Upper lobe of right lung (tissue), 1 donor: ENCODE data around the gene PHKG1. TPM values are rescaled to one million over a fixed set of nuclear protein-coding genes. Genes with fewer than 3 reads are reported as not detected.

ENCODE experiments used
- total RNA-seq: library from RNA; stranded (reverse); fragmentation: NEBNext Ultra II Directional; extraction: Animal tissue kit (Norgen Biotek cat#: 25700); gene quantifications from one replicate; pipeline ENCODE4 v1.2.1, GENCODE V29; 2021
- donor health status: DM: no; HTN: yes; CAD: no; lungs with severe emphysema.

The PHKG1 gene
- total RNA-seq, 1 donor from 2014 or later, result 0.72 TPM

Other genes starting within 250 kb of the PHKG1 start
- gene SEPTIN14, start 230.2 kb downstream of the PHKG1 start, total RNA-seq, result not detected
- gene ZNF713, start 205.5 kb downstream of the PHKG1 start, total RNA-seq, result 3.9 TPM
- gene MRPS17, start 141.1 kb downstream of the PHKG1 start, total RNA-seq, result 12.6 TPM
- 47.7 TPM for gene NIPSNAP2, start 128.4 kb downstream of the PHKG1 start, total RNA-seq
- gene PSPH, start 41.5 kb downstream of the PHKG1 start, total RNA-seq, result 10.1 TPM
- 76.2 TPM for gene CCT6A, start 41.2 kb downstream of the PHKG1 start, total RNA-seq
- gene SUMF2, start 28.7 kb downstream of the PHKG1 start, total RNA-seq, result 167 TPM
- 200 TPM for gene CHCHD2, start 13.5 kb upstream of the PHKG1 start, total RNA-seq
- 0.98 TPM for gene NUPR2, start 23.5 kb upstream of the PHKG1 start, total RNA-seq